Loucy (cell line): ENCODE data around the gene EID2.

Experiments
- H2AFZ ChIP-seq: fragments of 200-600 bp; sonication (generic); 2 replicates; pipeline ENCODE4 v1.6.0; 2016; ENCODE audit warnings: antibody characterized with exemption, mild to moderate bottlenecking, low read length, moderate library complexity
- H3F3A ChIP-seq: fragments of 200-600 bp; 2 replicates; pipeline ENCODE4 v1.6.0; 2016; ENCODE audit warnings: antibody characterized with exemption, low read depth, mild to moderate bottlenecking
- H3K27me3 ChIP-seq: fragments of 200-600 bp; sonication (generic); 2 replicates; pipeline ENCODE4 v1.6.1; 2014; ENCODE audit warnings: low read length, mild to moderate bottlenecking; ENCODE audit not compliant: insufficient read depth, poor library complexity, severe bottlenecking
- H3K36me3 ChIP-seq: fragments of 200-600 bp; sonication (generic); 2 replicates; pipeline ENCODE4 v1.6.1; 2016; ENCODE audit warnings: low read length; ENCODE audit not compliant: insufficient read depth
- H3K4me1 ChIP-seq: fragments of 200-600 bp; sonication (generic); 2 replicates; pipeline ENCODE4 v1.5.1; 2014; ENCODE audit warnings: low read length, mild to moderate bottlenecking; ENCODE audit not compliant: insufficient read depth, poor library complexity, severe bottlenecking
- H3K4me2 ChIP-seq: fragments of 200-600 bp; sonication (generic); 2 replicates; pipeline ENCODE4 v1.6.0; 2014; ENCODE audit warnings: antibody characterized with exemption, low read length, low read depth, mild to moderate bottlenecking; ENCODE audit not compliant: poor library complexity, severe bottlenecking
- H3K4me3 ChIP-seq: fragments of 200-600 bp; sonication (generic); 2 replicates; pipeline ENCODE4 v1.5.1; 2014; ENCODE audit warnings: low read length, mild to moderate bottlenecking, mixed read lengths; ENCODE audit not compliant: poor library complexity, severe bottlenecking
- H3K79me2 ChIP-seq: fragments of 200-600 bp; sonication (generic); 2 replicates; pipeline ENCODE4 v1.6.1; 2014; ENCODE audit warnings: low read length; ENCODE audit not compliant: insufficient read depth
- H3K9ac ChIP-seq: fragments of 200-600 bp; sonication (generic); 2 replicates; pipeline ENCODE4 v1.6.0; 2014; ENCODE audit warnings: mild to moderate bottlenecking, low read depth, low read length, moderate library complexity; ENCODE audit not compliant: poor library complexity, severe bottlenecking
- H3K9me2 ChIP-seq: fragments of 200-600 bp; sonication (generic); replicated peaks from 2 replicates; pipeline ENCODE4 v1.6.1; 2016; ENCODE audit warnings: low read depth, low read length, mixed read lengths
- H3K9me3 ChIP-seq: fragments of 200-600 bp; sonication (generic); 2 replicates; pipeline ENCODE4 v1.6.1; 2014; ENCODE audit warnings: mild to moderate bottlenecking, antibody characterized with exemption, low read length, low read depth; ENCODE audit not compliant: insufficient read depth
- H4K20me1 ChIP-seq: fragments of 200-600 bp; sonication (generic); 2 replicates; pipeline ENCODE4 v1.6.0; 2014; ENCODE audit warnings: antibody characterized with exemption, low read length, mild to moderate bottlenecking; ENCODE audit not compliant: insufficient read depth, poor library complexity, severe bottlenecking
- CTCF ChIP-seq: fragments of 200-600 bp; sonication (generic); conservative IDR thresholded peaks from 2 replicates; pipeline ENCODE4 v1.5.1; 2014; ENCODE audit warnings: mild to moderate bottlenecking, antibody characterized with exemption, low read length
- EZH2phosphoT487 ChIP-seq: fragments of 200-600 bp; IDR thresholded peaks from 2 replicates; pipeline ENCODE4 v1.6.1; 2018; ENCODE audit warnings: antibody characterized with exemption, mild to moderate bottlenecking, moderate library complexity, borderline replicate concordance

Gene EID2

GRCh38 chr19:39499932-39500331, 40.0 kb downstream of the EID2 start:
- Histone ChIP-seq H3K9ac (no peak overlapping the region), H4K20me1 (no peaks in the 10 kb centered on the region), H3K9me2 (no peaks in the 10 kb centered on the region), H2AFZ (no peak overlapping the region), H3K79me2 (no peaks in the 10 kb centered on the region), H3K36me3 (no peaks in the 10 kb centered on the region), H3K4me1 (peaks cover 7% of the 10 kb centered on the region), H3F3A (no peaks in the 10 kb centered on the region), H3K4me2 (no peak overlapping the region), H3K9me3 (no peaks in the 10 kb centered on the region), H3K4me3 (no peak overlapping the region), H3K27me3 (no peaks in the 10 kb centered on the region)
- TF ChIP-seq EZH2phosphoT487 = no peak

GRCh38 chr19:39498798-39499642, 40.9 kb downstream of the EID2 start, which contains the start of gene DLL3:
DLL3 (plus strand) TSS chr19:39498947; CDS start chr19:39498975, 28 bp downstream.
- H3K9ac ChIP-seq = peak within 1 kb of the TSS; percentile 77
- no peaks in the 10 kb centered on the region for H3K27me3 ChIP-seq
- peak within 1 kb of the TSS; percentile 75 for H3K4me3 ChIP-seq

GRCh38 chr19:39497996-39498797, 41.8 kb downstream of the EID2 start:
- no peaks in the 10 kb centered on the region for H3K27me3 ChIP-seq
- peak overlapping the region; percentile 86 for H3K4me2 ChIP-seq
- H3K4me3 ChIP-seq = peak overlapping the region; percentile 75
- H3F3A ChIP-seq = no peaks in the 10 kb centered on the region
- H3K9me3 ChIP-seq = no peaks in the 10 kb centered on the region
- no peaks in the 10 kb centered on the region for H4K20me1 ChIP-seq
- H3K9ac ChIP-seq = peak overlapping the region; percentile 77
- no peaks in the 10 kb centered on the region for H3K36me3 ChIP-seq
- peaks cover 7% of the 10 kb centered on the region for H3K4me1 ChIP-seq
- no peaks in the 10 kb centered on the region for H3K9me2 ChIP-seq
- TF ChIP-seq EZH2phosphoT487 = no peak
- TF ChIP-seq CTCF = peak; percentile 53
- peak overlapping the region; percentile 93 for H2AFZ ChIP-seq
- no peaks in the 10 kb centered on the region for H3K79me2 ChIP-seq

More at GRCh38 chr19:39498798-39499642, 40.9 kb downstream of the EID2 start, which contains the start of gene DLL3:
- Histone ChIP-seq H3K79me2 (no peaks in the 10 kb centered on the region), H3K36me3 (no peaks in the 10 kb centered on the region), H3K4me1 (peaks cover 7% of the 10 kb centered on the region), H3K9me3 (no peaks in the 10 kb centered on the region), H4K20me1 (no peaks in the 10 kb centered on the region), H2AFZ (peak within 1 kb of the TSS; percentile 93), H3K9me2 (no peaks in the 10 kb centered on the region), H3F3A (no peaks in the 10 kb centered on the region), H3K4me2 (peak within 1 kb of the TSS; percentile 86)
- TF ChIP-seq CTCF (no peak), EZH2phosphoT487 (no peak)
